Activated T-cell treated with anti-CD3 and anti-CD28 coated beads, Interleukin-2, amount 50 U/mL, for 24 hours (primary cell): ENCODE measurements around the gene GTPBP3.
A peak's percentile ranks its signal among the peaks of the same experiment; 100 is the strongest.

Source experiments
- DNase-seq: peaks from one replicate; pipeline ENCODE4 v3.0.0-alpha.2; 2020
- H3K27ac Mint-ChIP-seq: 2 replicates; pipeline ENCODE4 v1.8.0; 2020; ENCODE audit warnings: mild to moderate bottlenecking, mixed read lengths
- H3K27me3 Mint-ChIP-seq: 2 replicates; pipeline ENCODE4 v1.8.0; 2020; ENCODE audit warnings: mixed read lengths
- H3K36me3 Mint-ChIP-seq: 2 replicates; pipeline ENCODE4 v1.8.0; 2020; ENCODE audit warnings: low read depth, mixed read lengths
- H3K4me1 Mint-ChIP-seq: 2 replicates; pipeline ENCODE4 v1.8.0; 2020; ENCODE audit warnings: low read depth, mixed read lengths
- H3K4me3 Mint-ChIP-seq: 2 replicates; pipeline ENCODE4 v1.8.0; 2020; ENCODE audit warnings: mild to moderate bottlenecking, moderate library complexity, mixed read lengths
- H3K9me3 Mint-ChIP-seq: 2 replicates; pipeline ENCODE4 v1.8.0; 2020; ENCODE audit warnings: mixed read lengths

The GTPBP3 gene

DNA sequence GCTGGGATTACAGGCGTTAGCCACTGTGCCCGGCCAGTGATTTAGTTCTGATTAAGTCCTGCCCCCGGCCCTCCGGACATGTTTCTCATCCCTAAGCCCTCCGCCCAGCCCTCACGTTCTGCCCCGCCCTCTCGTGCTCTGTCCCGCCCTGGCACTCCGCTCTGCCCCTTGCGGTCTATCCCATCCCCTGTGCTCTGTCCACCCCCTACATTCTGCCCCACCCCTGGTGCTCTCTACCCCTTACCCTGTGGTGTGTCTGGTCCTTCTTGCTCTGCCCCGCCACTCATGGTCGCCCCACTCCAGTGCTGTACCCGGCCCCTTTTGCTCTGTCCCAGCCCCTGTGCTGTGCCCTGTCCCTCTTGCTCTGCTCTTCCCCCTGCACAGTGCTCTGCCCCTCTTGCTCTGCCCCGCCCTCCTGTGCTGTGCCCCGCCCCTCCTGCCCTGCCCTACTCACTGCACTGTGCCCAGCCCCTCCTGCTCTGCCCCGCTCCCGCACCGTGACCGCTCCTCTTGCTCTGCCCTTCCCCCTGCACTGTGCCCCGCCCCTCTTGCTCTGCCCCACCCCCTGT is 3.0 kb downstream of the GTPBP3 start:
- no peaks in the 10 kb centered on the region for H3K27me3 Mint-ChIP-seq
- H3K4me3 Mint-ChIP-seq: no peak overlapping the region
- peaks cover 26% of the 10 kb centered on the region for H3K4me1 Mint-ChIP-seq
- no peak overlapping the region for H3K27ac Mint-ChIP-seq
- no peaks in the 10 kb centered on the region for H3K9me3 Mint-ChIP-seq
- no peak for DNase-seq
- H3K36me3 Mint-ChIP-seq: peaks cover 60% of the 10 kb centered on the region

DNA sequence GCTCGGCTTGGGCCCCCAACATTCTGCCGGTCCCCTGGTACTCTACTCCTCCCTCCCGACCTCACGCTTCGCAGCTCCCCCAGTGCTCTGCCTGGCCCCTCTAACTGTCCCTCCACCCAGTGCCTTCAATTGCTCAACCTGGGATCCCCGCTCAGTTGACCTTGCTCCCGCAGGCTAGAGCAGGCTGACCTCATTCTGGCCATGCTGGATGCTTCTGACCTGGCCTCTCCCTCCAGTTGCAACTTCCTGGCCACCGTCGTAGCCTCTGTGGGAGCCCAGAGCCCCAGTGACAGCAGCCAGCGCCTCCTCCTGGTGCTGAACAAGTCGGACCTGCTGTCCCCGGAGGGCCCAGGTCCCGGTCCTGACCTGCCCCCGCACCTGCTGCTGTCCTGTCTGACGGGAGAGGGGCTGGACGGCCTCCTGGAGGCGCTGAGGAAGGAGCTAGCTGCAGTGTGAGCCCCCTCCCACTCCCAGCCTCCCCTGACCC is 3.6 kb downstream of the GTPBP3 start:
- H3K9me3 Mint-ChIP-seq: no peaks in the 10 kb centered on the region
- no peaks in the 10 kb centered on the region for H3K27me3 Mint-ChIP-seq
- H3K4me1 Mint-ChIP-seq: peaks cover 23% of the 10 kb centered on the region
- H3K36me3 Mint-ChIP-seq: peaks cover 60% of the 10 kb centered on the region
- no peak overlapping the region for H3K4me3 Mint-ChIP-seq
- no peak for DNase-seq
- H3K27ac Mint-ChIP-seq: no peak overlapping the region

DNA sequence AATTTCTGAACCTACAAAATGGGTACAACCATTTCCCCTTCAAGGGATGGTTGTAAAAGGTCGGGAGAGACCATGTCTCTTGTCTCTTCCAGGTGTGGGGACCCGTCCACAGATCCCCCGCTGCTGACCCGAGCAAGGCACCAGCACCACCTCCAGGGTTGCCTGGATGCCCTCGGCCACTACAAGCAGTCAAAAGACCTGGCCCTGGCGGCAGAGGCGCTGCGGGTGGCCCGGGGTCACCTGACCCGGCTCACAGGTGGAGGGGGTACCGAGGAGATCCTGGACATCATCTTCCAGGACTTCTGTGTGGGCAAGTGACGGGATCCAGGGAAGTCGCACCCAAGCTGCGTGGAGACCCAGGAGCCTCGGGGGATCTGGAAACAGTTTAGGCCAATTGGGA is 4.0 kb downstream of the GTPBP3 start:
- Mint-ChIP-seq H3K4me1 (peaks cover 25% of the 10 kb centered on the region), H3K9me3 (no peaks in the 10 kb centered on the region), H3K36me3 (peaks cover 60% of the 10 kb centered on the region), H3K27me3 (no peaks in the 10 kb centered on the region), H3K4me3 (no peak overlapping the region), H3K27ac (no peak overlapping the region)
- no peak for DNase-seq

DNA sequence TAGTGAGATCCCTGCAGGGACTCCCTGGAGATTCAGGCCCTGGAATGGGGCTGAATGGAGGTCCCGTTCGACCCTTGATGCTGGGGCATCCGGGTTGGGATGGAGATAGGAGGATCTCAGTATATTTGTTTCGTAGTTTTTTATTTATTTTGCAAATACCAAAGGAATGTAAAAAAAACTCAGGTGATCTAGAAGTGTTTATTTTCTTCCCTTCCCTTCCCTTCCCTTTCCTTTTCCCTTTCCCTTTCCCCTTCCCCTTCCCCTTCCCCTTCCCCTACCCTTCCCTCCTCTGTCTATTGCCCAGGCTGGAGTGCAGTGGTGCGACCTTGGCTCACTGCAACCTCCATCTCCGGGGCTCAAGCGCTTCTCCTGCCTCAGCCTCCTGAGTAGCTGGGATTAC is 4.5 kb downstream of the GTPBP3 start:
- no peak for DNase-seq
- Mint-ChIP-seq H3K4me3 (no peak overlapping the region), H3K27me3 (no peaks in the 10 kb centered on the region), H3K4me1 (peaks cover 23% of the 10 kb centered on the region), H3K27ac (no peak overlapping the region), H3K9me3 (no peaks in the 10 kb centered on the region), H3K36me3 (peaks cover 55% of the 10 kb centered on the region)

DNA sequence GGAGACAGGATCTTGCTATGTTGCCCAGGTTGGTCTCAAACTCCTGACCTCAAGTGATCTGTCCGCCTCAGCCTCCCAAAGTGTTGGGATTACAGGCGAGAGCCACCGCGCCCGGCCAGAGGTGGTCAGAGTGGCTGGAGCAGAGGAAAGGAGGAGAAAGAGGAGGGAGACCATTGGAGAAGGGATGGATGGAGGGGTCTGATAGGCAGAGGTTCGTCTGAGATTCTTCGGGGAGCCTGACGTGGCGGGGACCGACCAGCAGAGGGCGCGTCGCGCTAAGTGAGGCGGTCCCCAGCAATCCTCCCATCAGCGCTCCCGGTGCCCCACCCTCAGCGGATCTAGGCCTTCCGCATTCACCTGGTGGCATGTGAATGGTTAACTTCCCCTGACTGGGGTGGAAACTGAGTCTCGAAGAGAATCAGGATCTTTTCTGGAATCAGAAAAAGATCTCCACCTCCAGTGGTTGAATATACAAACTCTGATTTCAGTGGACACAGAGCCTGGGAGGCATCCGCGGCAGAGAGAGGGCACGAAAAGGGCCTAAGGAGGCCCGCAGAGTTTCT is 8.8 kb downstream of the GTPBP3 start:
- H3K4me3 Mint-ChIP-seq: no peak overlapping the region
- no peak overlapping the region for H3K27ac Mint-ChIP-seq
- peaks cover 6% of the 10 kb centered on the region for H3K4me1 Mint-ChIP-seq
- H3K27me3 Mint-ChIP-seq: peaks cover 27% of the 10 kb centered on the region
- peak; percentile 88 for DNase-seq
- H3K9me3 Mint-ChIP-seq: no peaks in the 10 kb centered on the region
- H3K36me3 Mint-ChIP-seq: peaks cover 21% of the 10 kb centered on the region

DNA sequence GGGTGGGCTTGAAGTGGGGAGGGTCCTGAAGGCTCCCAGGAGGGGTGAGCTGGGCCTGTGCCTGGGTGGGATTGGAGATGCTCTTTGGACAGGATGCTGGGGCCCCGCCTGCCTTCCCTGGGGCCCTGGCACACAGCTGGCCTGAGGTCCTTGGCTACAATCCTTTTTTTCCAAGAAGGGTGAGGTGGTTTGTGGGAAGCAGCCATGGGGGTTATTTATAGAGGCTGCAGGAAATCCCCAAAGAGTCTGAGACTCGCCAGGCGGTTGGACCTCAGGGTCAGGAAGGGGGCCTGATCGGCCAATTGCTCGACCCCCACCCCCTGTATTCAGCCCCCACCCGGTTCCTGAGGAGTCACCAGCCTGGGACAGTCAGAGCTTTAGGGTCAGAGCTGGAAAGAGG is 10.0 kb downstream of the GTPBP3 start:
- Mint-ChIP-seq H3K9me3 (no peaks in the 10 kb centered on the region), H3K27me3 (peaks cover 35% of the 10 kb centered on the region), H3K27ac (no peak overlapping the region), H3K4me1 (peaks cover 10% of the 10 kb centered on the region), H3K36me3 (peaks cover 11% of the 10 kb centered on the region), H3K4me3 (no peak overlapping the region)
- no peak for DNase-seq

DNA sequence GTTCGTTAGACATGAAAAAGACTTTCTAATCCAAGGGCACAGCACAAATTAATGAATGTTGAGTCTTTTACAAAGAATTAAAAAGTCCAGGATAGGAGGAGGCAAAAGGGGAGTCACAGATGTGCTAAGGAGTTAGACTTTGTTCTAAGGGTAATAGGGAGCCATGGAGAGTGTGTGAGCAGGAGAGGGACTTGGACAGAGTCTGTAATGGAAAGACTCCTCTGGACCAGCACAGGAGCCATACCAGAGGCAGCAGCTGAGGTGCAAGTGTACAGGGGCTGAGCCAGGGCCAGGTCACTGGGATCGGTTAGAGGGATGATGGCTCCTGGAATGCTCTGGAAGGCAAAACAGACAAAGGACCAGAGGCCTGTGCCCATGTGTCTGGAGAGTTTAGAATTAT is 10.5 kb downstream of the GTPBP3 start:
- no peak overlapping the region for H3K4me3 Mint-ChIP-seq
- H3K27ac Mint-ChIP-seq: no peak overlapping the region
- H3K36me3 Mint-ChIP-seq: peaks cover 6% of the 10 kb centered on the region
- H3K27me3 Mint-ChIP-seq: peaks cover 37% of the 10 kb centered on the region
- DNase-seq: no peak
- peaks cover 10% of the 10 kb centered on the region for H3K4me1 Mint-ChIP-seq
- no peaks in the 10 kb centered on the region for H3K9me3 Mint-ChIP-seq

DNA sequence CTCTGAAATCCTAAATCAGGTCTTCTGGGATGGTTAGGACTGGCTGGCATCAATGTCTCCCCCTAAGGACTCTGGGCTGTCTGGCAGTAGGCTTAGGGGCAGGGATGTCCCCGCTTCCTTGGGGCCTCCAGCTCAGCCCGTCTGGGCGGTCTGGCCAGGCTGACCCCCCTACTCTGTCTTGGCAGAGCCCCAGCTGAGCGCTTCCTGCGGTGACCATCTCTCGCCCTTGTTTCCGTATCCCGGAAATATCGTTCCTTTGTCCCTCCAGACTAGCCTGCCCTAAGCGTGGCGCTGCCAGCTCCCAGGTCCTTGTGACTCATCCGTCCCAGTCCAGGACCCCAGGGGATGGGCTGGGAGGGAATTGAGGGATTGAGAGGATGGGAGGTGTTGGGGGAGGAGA is 11.3 kb downstream of the GTPBP3 start:
- peaks cover 5% of the 10 kb centered on the region for H3K36me3 Mint-ChIP-seq
- H3K27ac Mint-ChIP-seq: no peak overlapping the region
- no peaks in the 10 kb centered on the region for H3K9me3 Mint-ChIP-seq
- H3K4me1 Mint-ChIP-seq: peaks cover 10% of the 10 kb centered on the region
- H3K4me3 Mint-ChIP-seq: no peak overlapping the region
- no peak for DNase-seq
- peaks cover 37% of the 10 kb centered on the region for H3K27me3 Mint-ChIP-seq

DNA sequence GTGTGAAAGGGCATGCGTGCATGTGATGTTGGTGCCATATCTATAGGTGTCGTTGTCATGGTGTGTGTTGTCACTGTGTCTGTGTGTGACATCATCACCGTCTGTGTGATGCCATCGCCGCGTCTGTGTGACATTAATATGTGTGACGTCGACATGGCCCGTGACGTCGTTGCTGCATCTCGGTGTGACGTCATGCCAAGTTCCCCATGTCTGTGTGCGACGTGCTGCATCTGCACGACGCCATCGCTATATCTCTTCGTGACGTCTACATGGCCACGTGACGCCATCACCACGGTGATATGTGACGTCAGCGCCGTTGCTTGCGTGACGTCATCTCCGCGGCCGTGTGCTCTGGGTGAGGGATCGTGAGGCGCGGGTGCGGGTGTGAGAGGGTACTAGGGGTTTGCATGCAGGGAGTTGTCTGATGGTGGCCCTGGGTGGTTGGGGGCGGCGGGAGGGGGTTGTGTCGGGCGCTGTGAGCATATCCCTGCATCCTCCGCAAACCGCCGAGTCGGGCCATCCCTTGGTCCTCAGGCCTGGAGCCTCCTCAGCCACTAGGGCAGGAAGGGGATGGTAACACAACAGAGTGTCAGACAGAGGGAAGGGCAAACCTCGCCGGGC is 14.6 kb downstream of the GTPBP3 start:
- H3K4me1 Mint-ChIP-seq: peaks cover 5% of the 10 kb centered on the region

DNA sequence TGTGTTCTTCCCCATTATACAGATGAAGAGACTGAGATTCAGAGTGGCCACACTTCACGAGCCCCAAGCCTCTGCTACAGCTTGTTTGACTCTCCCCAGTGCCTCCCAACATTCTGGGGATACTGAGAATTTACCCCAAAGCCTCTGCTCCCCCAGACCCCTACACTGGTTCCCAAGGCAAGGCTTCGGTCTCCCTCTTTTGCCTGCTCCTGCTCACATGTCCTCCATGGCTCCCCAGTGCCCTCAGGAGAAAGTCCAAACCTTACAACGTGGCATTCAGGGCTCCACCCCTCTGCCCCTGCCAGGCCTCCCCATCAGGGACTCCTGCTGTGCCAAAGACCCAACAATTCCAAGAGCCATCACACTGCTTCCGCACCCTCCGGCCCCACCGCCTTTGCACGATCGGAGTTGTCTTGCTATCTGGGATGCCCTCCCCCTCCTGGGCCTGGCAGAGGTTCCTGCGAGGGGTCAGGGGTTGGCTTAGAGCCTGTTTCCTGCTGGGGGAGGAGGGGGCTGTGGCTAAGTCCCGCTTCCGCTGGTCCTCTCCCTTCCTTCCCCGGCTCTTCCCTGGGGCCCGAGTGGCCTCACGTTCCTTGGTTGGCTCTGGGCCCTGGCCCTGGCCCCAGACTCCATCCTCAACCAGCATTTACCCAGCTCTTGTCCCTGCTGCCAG is 15.4 kb downstream of the GTPBP3 start:
- Mint-ChIP-seq H3K4me3 (no peak overlapping the region), H3K4me1 (peaks cover 5% of the 10 kb centered on the region), H3K36me3 (no peaks in the 10 kb centered on the region), H3K27ac (no peak overlapping the region), H3K9me3 (no peaks in the 10 kb centered on the region), H3K27me3 (peaks cover 34% of the 10 kb centered on the region)
- no peak for DNase-seq

More for the DNA sequence above, 14.6 kb downstream of the GTPBP3 start:
- Mint-ChIP-seq H3K4me3 (no peak overlapping the region), H3K27me3 (peaks cover 37% of the 10 kb centered on the region), H3K27ac (no peak overlapping the region), H3K9me3 (no peaks in the 10 kb centered on the region), H3K36me3 (no peaks in the 10 kb centered on the region)
- no peak for DNase-seq

DNA sequence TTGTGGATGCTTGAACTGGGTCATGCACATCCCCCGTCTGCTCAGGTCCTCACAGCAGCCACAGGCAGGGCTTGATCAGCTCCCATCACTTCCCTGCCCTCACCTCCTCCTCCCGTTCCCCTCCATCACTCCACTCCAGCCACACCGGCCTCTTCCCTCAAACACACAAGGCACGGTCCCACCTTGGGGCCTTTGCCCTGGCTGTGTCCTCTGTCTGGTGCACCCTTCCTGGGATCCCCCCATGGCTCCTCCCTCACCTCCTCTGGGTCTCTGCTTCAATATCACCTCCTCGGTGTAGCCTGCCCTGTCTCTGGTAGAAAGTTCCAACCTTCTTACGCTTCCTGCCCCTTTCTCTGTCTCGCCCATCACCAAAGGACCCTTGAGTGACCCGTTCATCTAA is 16.0 kb downstream of the GTPBP3 start:
- Mint-ChIP-seq H3K27me3 (peaks cover 30% of the 10 kb centered on the region), H3K4me1 (peaks cover 5% of the 10 kb centered on the region), H3K4me3 (no peak overlapping the region), H3K27ac (no peak overlapping the region), H3K9me3 (no peaks in the 10 kb centered on the region), H3K36me3 (no peaks in the 10 kb centered on the region)
- no peak for DNase-seq

DNA sequence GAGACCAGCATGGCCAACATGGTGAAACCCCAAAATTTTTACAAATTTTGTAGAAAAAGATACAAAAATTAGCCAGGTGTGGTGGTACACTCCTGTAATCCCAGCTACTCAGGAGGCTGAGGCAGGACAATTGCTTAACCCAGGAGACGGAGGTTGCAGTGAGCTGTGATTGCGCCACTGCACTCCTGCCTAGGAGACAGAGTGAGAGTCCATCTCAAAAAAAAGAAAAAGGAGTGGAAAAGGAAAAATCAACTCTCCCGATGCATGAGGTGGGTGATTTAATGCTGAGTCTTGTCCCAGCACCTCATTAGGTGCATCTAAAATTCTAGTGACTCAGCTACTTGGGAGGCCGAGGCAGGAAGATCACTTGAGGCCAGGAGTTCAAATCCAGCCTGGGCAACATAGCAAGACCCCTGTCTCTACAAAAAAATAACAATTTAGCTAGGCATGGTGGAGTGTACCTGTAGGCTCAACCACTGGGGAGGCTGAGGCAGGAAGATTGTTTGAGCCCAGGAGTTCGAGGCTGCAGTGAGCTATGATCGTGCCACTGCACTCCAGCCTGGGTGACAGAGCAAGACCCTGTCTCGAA is 19.8 kb downstream of the GTPBP3 start:
- DNase-seq: no peak
- H3K4me3 Mint-ChIP-seq: no peak overlapping the region
- H3K4me1 Mint-ChIP-seq: no peaks in the 10 kb centered on the region
- H3K27ac Mint-ChIP-seq: no peak overlapping the region
- H3K36me3 Mint-ChIP-seq: no peaks in the 10 kb centered on the region
- peaks cover 2% of the 10 kb centered on the region for H3K27me3 Mint-ChIP-seq
- no peaks in the 10 kb centered on the region for H3K9me3 Mint-ChIP-seq

DNA sequence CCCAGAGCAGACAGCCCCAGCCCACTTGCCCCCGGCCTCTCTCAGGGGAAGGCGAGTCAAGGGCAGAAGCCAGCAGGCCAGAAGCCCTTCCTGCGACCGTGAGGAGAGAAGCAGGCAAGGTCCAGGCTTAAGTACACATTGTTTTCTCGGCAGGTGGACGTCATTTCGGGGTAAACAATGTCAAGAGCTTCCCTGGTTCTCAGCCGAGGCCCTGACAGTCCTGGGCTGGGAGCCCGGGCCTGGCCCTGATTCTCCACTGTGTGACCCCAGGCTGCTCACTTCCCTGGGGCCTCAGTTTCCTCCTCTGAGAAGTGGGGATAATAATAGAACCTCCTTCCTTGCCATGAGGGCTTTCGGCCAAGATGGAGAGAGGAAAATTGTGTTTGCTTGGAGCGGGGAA is 20.4 kb downstream of the GTPBP3 start:
- Mint-ChIP-seq H3K36me3 (no peaks in the 10 kb centered on the region), H3K27ac (no peak overlapping the region)
- DNase-seq: no peak

DNA sequence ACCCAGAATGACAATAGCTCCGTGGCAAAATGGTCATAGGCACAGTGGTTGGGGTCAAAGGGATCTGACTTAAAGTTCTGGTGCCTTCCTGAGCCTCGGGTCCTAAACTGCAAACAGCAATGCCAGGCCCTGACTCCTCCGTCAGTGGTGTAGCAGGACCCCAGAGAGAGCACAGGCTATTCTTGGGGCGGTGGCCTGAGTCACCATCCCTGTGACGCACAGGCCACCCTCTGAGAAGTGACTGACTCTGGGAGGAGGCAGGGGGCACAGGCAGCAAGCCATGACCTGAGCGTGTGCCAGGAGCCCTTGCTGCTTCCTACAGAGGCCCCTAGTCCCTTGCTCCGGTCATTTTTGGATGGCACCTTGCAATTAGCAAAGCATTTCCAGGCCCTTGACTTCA is 21.0 kb downstream of the GTPBP3 start:
- Mint-ChIP-seq H3K36me3 (no peaks in the 10 kb centered on the region), H3K27me3 (no peaks in the 10 kb centered on the region), H3K4me1 (no peaks in the 10 kb centered on the region), H3K9me3 (no peaks in the 10 kb centered on the region), H3K4me3 (no peak overlapping the region), H3K27ac (no peak overlapping the region)
- DNase-seq: no peak

More for the DNA sequence above, 20.4 kb downstream of the GTPBP3 start:
- Mint-ChIP-seq H3K9me3 (no peaks in the 10 kb centered on the region), H3K4me1 (no peaks in the 10 kb centered on the region), H3K4me3 (no peak overlapping the region), H3K27me3 (peaks cover under 1% of the 10 kb centered on the region)
